ENCODE measurements around the gene TMA16.

GRCh38 chr4:163554870-163555465 is 60.5 kb downstream of the TMA16 start:
- TF ChIP-seq, protein P1, sequence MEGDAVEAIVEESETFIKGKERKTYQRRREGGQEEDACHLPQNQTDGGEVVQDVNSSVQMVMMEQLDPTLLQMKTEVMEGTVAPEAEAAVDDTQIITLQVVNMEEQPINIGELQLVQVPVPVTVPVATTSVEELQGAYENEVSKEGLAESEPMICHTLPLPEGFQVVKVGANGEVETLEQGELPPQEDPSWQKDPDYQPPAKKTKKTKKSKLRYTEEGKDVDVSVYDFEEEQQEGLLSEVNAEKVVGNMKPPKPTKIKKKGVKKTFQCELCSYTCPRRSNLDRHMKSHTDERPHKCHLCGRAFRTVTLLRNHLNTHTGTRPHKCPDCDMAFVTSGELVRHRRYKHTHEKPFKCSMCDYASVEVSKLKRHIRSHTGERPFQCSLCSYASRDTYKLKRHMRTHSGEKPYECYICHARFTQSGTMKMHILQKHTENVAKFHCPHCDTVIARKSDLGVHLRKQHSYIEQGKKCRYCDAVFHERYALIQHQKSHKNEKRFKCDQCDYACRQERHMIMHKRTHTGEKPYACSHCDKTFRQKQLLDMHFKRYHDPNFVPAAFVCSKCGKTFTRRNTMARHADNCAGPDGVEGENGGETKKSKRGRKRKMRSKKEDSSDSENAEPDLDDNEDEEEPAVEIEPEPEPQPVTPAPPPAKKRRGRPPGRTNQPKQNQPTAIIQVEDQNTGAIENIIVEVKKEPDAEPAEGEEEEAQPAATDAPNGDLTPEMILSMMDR (IDR thresholded peaks at IDR 0.05), result peak; percentile 12 to 51
- TF ChIP-seq POLR2A (IDR thresholded peaks at IDR 0.05), result no peak
- TF ChIP-seq EP300 (IDR thresholded peaks at IDR 0.05), result no peak
